Astrocyte (in vitro differentiated cells and primary cell): ENCODE measurements around the gene PARG. TPM values are rescaled to one million over a fixed set of nuclear protein-coding genes. Genes with fewer than 3 reads are reported as not detected.

Experiments used
- DNase-seq: peaks from one replicate; pipeline ENCODE4 v3.0.0-alpha.2; 2010; ENCODE audit warnings: low read depth
- FAIRE-seq: peaks from 2 replicates; lab custom pipeline; 2011; peaks lifted over from hg19 to GRCh38; lab: Jason Lieb, UNC
- H2AFZ ChIP-seq: 2 replicates; pipeline ENCODE4 v1.6.0; 2012; ENCODE audit warnings: low read depth, low read length, inconsistent platforms
- H3K27ac ChIP-seq: 2 replicates; pipeline ENCODE4 v1.5.1; 2011; ENCODE audit warnings: low read depth, low read length, inconsistent platforms
- H3K27me3 ChIP-seq: 2 replicates; pipeline ENCODE4 v1.6.0; 2011; ENCODE audit warnings: low read length, inconsistent platforms; ENCODE audit not compliant: insufficient read depth
- H3K36me3 ChIP-seq: 2 replicates; pipeline ENCODE4 v1.5.1; 2011; ENCODE audit warnings: low read length, inconsistent platforms; ENCODE audit not compliant: insufficient read depth
- H3K4me1 ChIP-seq: 2 replicates; pipeline ENCODE4 v1.5.1; 2011; ENCODE audit warnings: low read length, inconsistent platforms; ENCODE audit not compliant: insufficient read depth
- H3K4me2 ChIP-seq: 2 replicates; pipeline ENCODE4 v1.6.0; 2012; ENCODE audit warnings: low read length, inconsistent platforms
- H3K4me3 ChIP-seq: 2 replicates; pipeline ENCODE4 v1.5.1; 2011; ENCODE audit warnings: low read depth, mild to moderate bottlenecking, low read length, inconsistent platforms; ENCODE audit not compliant: insufficient read depth
- H3K79me2 ChIP-seq: 2 replicates; pipeline ENCODE4 v1.6.0; 2012; ENCODE audit warnings: mild to moderate bottlenecking, low read length, inconsistent platforms; ENCODE audit not compliant: insufficient read depth
- H3K9ac ChIP-seq: 2 replicates; pipeline ENCODE4 v1.6.0; 2012; ENCODE audit warnings: mild to moderate bottlenecking, low read length, inconsistent platforms
- H3K9me3 ChIP-seq: 2 replicates; pipeline ENCODE4 v1.5.1; 2012; ENCODE audit warnings: low read depth, mild to moderate bottlenecking, low read length, inconsistent platforms; ENCODE audit not compliant: insufficient read depth
- H4K20me1 ChIP-seq: 2 replicates; pipeline ENCODE4 v1.6.0; 2012; ENCODE audit warnings: low read length, inconsistent platforms; ENCODE audit not compliant: insufficient read depth
- H3K27ac Mint-ChIP-seq: one replicate; pipeline ENCODE4 v1.8.0; 2021; ENCODE audit warnings: mild to moderate bottlenecking, mixed read lengths; ENCODE audit not compliant: unreplicated experiment
- H3K27me3 Mint-ChIP-seq: one replicate; pipeline ENCODE4 v1.8.0; 2021; ENCODE audit warnings: low read depth, mixed read lengths; ENCODE audit not compliant: unreplicated experiment
- H3K36me3 Mint-ChIP-seq: one replicate; pipeline ENCODE4 v1.8.0; 2021; ENCODE audit warnings: low read depth, mixed read lengths; ENCODE audit not compliant: unreplicated experiment
- H3K4me1 Mint-ChIP-seq: one replicate; pipeline ENCODE4 v1.8.0; 2021; ENCODE audit warnings: low read depth, mixed read lengths; ENCODE audit not compliant: unreplicated experiment
- H3K4me3 Mint-ChIP-seq: one replicate; pipeline ENCODE4 v1.8.0; 2021; ENCODE audit warnings: mild to moderate bottlenecking, moderate library complexity, mixed read lengths; ENCODE audit not compliant: unreplicated experiment
- H3K9me3 Mint-ChIP-seq: one replicate; pipeline ENCODE4 v1.8.0; 2021; ENCODE audit warnings: mild to moderate bottlenecking, mixed read lengths; ENCODE audit not compliant: unreplicated experiment
- CTCF ChIP-seq: IDR thresholded peaks from 2 replicates; pipeline ENCODE4 v1.5.1; 2011; ENCODE audit warnings: low read depth, mild to moderate bottlenecking, inconsistent platforms, low read length, moderate library complexity; ENCODE audit not compliant: insufficient read depth
- EZH2 ChIP-seq: IDR thresholded peaks from 2 replicates; pipeline ENCODE4 v1.6.1; 2012; ENCODE audit warnings: mild to moderate bottlenecking, low read length, inconsistent platforms; ENCODE audit not compliant: insufficient read depth
- total RNA-seq: library from RNA; stranded (reverse); gene quantifications from 2 replicates; pipeline ENCODE4 v1.2.1, GENCODE V29; 2021

The PARG gene
- total RNA-seq, 1 donor from 2014 or later = 37.7 TPM

DNA sequence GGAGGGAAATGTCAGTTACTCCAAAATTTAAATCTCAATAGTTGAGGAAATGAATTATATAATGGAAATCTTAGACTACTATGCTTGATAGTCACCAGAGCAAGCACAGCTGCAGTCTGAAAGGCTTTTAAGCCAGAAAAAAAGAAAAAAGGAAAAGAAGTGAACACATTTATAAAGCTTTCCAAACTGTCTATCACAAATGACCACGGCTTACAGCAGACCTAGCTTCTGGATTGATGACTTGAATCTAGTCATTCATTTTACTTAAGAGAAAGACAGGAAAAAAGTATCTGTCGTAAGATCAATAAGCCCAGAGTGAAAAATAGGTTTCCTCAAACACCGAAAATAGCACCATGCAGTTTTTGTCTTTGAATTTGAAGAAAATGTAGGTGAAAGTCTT is 111.8 kb downstream of the PARG start:
- peaks cover 12% of the 10 kb centered on the region for H3K4me1 ChIP-seq
- DNase-seq (no peak), FAIRE-seq (no peak)
- H3K27me3 Mint-ChIP-seq = no peaks in the 10 kb centered on the region
- peaks cover 40% of the 10 kb centered on the region for H3K4me1 Mint-ChIP-seq
- no peak overlapping the region for H3K4me2 ChIP-seq
- H3K4me3 ChIP-seq = no peak overlapping the region
- H3K36me3 ChIP-seq = peaks cover 7% of the 10 kb centered on the region
- no peak overlapping the region for H2AFZ ChIP-seq
- H3K9me3 Mint-ChIP-seq = no peaks in the 10 kb centered on the region
- H3K27ac Mint-ChIP-seq = peak overlapping the region; percentile 76
- no peak for TF ChIP-seq EZH2
- no peak for TF ChIP-seq CTCF
- peaks cover 18% of the 10 kb centered on the region for H3K36me3 Mint-ChIP-seq
- H3K4me3 Mint-ChIP-seq = no peak overlapping the region
- H3K27ac ChIP-seq = no peak overlapping the region
- no peaks in the 10 kb centered on the region for H4K20me1 ChIP-seq
- H3K27me3 ChIP-seq = no peaks in the 10 kb centered on the region
- no peaks in the 10 kb centered on the region for H3K9me3 ChIP-seq
- no peaks in the 10 kb centered on the region for H3K79me2 ChIP-seq
- H3K9ac ChIP-seq = no peak overlapping the region

GRCh38 chr10:49827297-49827696 is 114.5 kb downstream of the PARG start:
- H3K36me3 Mint-ChIP-seq = peaks cover 19% of the 10 kb centered on the region
- Histone ChIP-seq H4K20me1 (no peaks in the 10 kb centered on the region), H3K4me2 (no peak overlapping the region), H3K9ac (no peak overlapping the region), H3K27me3 (no peaks in the 10 kb centered on the region), H3K36me3 (peaks cover 7% of the 10 kb centered on the region), H3K4me3 (no peak overlapping the region), H3K27ac (no peak overlapping the region), H3K9me3 (no peaks in the 10 kb centered on the region), H2AFZ (no peak overlapping the region), H3K79me2 (no peaks in the 10 kb centered on the region), H3K4me1 (peaks cover 12% of the 10 kb centered on the region)
- DNase-seq (no peak), FAIRE-seq (no peak)
- no peak for TF ChIP-seq EZH2
- TF ChIP-seq CTCF = no peak
- no peak overlapping the region for H3K4me3 Mint-ChIP-seq
- no peaks in the 10 kb centered on the region for H3K9me3 Mint-ChIP-seq
- no peaks in the 10 kb centered on the region for H3K27me3 Mint-ChIP-seq
- no peak overlapping the region for H3K27ac Mint-ChIP-seq
- peaks cover 24% of the 10 kb centered on the region for H3K4me1 Mint-ChIP-seq

DNA sequence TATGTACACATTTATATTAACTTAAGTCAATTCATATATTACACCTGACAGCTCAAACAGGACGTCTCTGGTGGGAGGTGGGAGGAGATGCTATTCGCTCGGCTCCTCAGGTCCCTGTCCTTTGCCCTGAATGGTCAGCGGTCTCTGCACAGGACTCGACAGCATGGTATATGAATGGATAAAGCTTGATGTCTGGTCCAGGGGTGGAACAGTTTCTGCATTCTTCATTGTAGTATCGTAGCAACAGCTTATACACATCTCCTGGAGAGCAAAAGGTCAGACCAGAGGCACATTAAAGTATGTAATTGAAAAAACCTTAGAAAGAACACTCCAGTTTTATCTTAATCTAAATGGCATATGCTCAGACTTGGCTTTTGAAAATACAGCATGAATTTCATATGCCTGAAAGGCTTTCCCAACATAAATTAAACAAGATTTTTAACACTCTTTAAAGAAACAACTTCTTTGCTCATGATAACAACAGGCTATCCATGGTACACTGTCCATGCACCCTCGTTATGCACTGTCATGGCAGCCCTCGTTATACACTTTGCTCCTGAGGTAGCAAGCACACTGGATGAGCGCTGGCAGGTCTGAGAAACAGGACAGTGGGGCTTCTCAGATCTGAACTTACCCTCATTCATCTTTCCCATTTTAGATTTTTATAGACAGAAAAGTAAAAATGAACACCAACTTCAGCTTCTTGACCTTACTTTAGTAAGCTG is 122.4 kb downstream of the PARG start:
- Histone ChIP-seq H3K27ac (no peak overlapping the region), H3K4me1 (no peaks in the 10 kb centered on the region), H3K27me3 (no peaks in the 10 kb centered on the region), H3K4me3 (no peak overlapping the region), H2AFZ (no peak overlapping the region), H3K9me3 (no peaks in the 10 kb centered on the region), H3K36me3 (peaks cover 22% of the 10 kb centered on the region), H3K79me2 (no peaks in the 10 kb centered on the region), H3K4me2 (no peak overlapping the region), H3K9ac (no peak overlapping the region), H4K20me1 (no peaks in the 10 kb centered on the region)
- no peak overlapping the region for H3K4me3 Mint-ChIP-seq
- no peaks in the 10 kb centered on the region for H3K4me1 Mint-ChIP-seq
- H3K27me3 Mint-ChIP-seq = no peaks in the 10 kb centered on the region
- no peak overlapping the region for H3K27ac Mint-ChIP-seq
- DNase-seq (no peak), FAIRE-seq (no peak)
- TF ChIP-seq EZH2 (no peak), CTCF (no peak)
- H3K9me3 Mint-ChIP-seq = no peaks in the 10 kb centered on the region
- peaks cover 20% of the 10 kb centered on the region for H3K36me3 Mint-ChIP-seq
